NCI-H748 (cell line): ENCODE results near the gene SKAP1.
A peak's percentile ranks its signal among the peaks of the same experiment; 100 is the strongest.

Experiments
- DNase-seq: peaks from one replicate; lab custom pipeline; 2025; ENCODE audit not compliant: unreplicated experiment; lab: John Stamatoyannopoulos, UW

Gene SKAP1

DNA sequence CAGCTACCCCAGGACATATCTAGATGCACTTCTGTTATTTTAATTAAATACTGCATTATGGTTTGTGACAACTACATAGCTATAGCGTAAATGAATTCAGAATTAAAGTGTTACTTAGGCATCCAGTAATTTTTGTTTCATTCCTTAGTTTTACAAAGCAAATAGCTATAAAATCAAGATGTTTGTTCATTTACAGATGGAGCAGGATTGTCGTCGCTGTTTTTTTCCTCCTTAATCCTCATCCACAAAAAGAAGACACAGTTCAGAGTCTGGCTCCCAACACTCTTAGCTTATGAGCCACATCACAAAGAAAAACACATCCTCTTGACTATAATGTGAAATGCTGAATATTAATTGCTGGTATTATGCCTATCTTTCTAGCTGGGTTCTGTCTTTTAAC, 278.8 kb downstream of the SKAP1 start:
- no peak for DNase-seq

DNA sequence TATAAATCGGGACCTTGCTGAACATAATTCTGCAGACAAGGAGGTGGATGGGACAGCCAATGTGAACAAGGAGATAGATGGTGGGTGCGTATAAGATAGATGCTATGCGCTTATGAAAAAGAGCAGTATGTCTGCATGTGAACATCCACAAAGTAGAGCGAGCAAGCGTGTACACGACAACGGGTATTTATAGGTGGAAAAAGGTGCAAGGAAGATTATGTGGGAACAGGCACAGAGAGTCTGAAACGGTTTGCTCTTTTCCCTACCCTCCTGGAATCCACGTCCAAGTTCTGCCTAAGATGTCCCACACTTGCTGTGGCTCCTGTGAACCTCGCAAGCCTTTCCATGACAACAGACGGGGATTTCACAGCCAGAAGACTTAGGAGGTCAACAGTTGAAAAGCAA, 279.4 kb downstream of the SKAP1 start:
- no peak for DNase-seq

DNA sequence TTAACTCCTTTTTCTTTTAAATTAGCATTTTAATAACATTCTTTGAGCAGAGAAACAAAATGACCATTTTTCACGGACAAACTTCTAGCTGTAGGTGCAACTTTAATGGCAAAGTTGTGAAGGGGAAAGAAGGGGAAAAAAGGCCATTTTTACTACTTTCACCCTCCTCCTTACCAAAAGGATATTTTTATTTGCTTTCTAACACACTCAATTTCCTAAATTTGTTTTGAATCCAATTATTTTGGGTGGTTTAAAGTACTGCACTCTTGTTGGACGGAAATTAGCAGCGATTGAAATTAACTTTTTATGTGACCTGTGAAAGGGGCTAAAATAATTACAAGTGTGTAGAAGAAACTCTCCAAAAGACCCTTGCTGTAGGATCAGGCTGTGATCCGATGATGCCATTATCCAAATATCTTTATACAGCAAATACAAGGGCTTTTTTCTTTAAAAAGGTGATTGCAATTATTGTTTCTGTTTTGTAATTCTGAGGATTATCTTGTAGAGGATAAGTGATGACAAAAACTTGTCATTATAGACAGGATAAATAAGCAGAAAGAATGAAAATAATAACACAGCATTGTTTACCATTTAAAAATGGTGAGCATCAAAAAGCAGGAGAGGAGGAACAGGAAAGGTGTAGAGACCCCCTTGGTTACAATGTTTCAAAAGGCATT, 280.1 kb downstream of the SKAP1 start:
- DNase-seq, result peak; percentile 46

DNA sequence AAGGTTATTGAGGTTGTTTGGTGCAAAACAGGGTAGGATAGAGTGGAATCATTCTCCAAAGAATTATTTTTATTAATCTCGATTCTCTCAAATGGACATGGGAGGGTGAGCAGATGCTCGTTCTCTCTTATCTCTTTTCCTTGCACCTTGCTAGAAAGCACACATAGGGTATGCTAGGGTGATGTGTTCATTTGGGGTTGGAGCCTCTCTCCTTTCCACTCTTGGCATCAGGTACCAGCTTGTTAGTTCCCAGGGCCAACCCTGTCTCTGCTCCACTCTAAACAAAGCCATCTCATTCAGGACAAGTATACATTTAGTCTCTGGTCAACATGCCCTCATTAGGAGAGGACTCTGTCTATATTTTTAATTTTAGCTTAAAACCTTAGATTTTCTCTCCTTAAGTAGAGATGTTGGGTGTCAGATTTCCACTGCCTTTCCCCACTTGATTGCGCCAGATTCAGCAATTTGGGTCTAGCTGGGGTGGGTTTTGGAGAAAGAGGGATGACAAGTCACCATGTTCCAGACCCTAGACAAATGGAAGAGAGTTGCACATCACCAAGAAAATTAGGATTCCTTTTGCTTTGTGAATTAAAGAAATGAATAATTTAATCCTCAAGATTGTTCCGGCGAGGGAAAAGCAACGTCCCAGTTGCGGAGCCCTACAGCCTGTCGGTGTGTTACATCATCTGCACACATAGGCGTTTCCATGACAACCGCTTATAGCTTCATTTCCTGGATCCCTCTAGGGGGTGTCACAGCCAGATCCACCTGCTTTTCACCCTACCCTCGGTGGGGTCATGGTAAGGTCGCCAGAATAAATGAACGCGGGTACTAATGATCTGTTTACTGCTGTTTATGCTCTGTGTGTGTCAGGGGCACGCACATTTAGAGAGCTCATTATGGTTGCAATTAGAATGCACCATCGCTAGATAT, 280.9 kb downstream of the SKAP1 start:
- peak; percentile 96 for DNase-seq

DNA sequence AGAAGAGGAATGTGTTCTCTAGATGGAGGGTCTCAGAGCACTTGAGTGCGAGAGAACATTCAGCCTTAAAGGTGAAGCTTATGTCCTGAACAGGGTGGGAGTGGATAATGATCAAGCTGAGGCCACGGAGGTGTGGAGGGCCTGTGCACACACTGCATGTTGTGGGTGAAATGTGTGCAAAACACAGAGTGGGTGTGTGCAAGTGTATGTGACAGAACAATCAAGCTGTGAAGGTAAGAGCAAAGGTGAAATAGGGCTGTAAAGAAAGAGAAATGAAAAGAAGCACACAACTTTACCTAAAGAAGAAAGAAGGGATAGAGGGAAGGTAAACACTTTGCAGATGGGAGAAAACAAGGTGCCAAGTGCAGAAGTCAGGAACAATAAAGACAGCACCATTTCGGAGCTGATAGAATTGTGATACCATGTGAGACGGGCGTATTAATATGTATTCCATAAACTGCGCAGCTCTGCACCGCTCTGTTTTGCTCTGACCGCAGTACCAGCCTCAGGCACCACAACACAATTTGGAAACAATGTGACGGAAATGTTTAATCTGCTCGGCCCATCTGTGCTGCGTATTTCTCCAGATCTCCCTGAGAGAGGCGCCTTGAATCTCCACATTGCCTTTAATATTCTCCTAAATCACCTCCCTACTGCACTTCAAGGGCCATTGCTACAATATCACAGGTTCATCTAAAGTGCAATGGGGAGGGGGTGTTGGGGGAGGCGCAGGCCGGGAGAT, 281.8 kb downstream of the SKAP1 start:
- no peak for DNase-seq

DNA sequence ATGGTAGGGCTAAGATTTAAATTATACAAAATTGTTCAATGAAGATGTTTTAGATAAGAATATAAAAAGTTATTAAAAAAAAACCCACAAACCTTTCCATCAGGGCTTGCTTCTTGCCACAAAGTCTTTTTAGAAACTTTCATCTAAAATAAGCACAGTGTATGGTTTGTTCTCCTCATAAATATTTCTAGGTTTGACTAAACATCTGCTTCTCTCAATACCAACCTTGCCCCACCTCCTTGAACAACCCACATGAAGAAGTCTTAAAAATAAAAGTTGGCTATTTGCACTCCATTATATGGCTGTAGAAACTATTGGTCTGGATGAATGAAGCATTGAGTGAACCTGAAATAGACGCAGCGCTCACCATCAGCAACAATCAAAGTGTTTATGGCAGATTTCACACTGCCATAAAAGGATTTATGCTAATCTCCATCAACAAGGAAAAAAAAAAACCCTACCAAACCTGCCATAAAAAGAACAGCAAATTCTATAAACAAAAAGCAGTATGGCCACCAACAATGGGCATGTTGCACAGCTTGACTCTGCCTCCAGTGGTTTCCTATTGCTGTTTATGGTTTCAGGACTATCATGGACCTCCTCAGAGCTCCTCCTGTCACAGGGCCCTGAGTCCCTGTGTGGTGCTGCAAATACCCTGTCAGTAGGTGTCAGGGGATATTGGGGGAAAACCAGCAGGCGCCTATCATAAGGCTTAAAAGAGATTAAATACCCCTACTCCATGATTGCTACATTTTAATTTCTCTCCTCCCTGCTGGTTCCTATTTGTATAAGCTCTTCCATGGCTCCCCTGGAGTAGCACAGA, 284.8 kb downstream of the SKAP1 start:
- DNase-seq, result no peak

DNA sequence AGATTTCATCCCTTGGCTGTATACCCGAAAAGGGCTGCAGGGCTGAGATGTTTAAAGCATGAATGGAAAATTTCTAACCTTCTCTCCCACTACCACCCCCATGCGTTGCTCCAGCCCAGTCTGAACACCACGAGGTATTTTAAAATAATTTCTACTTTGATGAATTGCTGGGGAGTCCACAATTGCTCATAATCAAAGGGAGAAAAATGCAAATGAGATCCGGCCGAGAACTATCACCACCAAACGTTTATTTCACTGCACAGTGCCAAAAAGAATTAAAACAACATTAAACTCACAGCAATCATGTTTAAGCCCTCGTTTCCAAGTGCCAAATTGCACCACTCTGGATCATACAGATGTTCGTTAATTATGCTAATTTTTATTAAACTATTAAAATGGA, 285.8 kb downstream of the SKAP1 start:
- DNase-seq, result no peak

DNA sequence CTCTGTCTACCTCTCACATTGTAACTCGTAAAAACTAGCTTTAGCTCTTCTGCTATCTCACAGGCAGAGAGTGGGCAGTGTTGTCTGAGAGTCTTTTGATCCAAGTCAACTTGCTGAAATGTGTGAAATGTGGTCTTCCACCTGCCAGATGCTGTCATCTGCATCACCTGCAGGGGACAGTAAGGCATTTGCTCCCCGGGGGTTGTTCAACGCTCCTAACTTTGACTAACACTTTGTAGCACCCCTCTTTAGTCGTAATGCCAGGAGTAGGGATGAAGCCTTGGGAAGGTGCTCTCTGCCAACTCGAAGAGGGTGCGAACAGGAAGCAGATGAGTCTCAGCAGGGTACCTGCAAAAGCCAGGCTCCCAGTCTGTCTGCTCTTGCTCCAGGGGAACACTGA, 286.4 kb downstream of the SKAP1 start:
- no peak for DNase-seq

DNA sequence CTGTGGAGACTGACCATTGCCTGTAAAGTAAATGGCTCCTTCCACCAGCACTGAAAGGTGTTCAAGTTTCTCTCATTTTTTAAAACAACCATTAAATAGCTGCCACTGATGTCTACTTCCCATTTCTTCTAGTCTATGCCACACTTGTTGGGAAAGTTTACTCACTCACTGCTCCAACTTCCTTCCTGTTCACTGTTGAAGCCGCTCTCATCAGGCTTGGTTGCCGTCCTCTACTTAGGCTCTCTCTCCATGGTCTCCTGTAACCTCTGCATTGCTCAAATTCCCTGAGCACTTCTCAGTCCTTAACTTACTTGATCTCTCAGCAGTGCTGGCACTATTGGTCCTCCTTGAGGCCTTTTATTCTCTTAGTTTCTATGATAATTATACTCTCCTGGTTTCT, 290.1 kb downstream of the SKAP1 start:
- no peak for DNase-seq

DNA sequence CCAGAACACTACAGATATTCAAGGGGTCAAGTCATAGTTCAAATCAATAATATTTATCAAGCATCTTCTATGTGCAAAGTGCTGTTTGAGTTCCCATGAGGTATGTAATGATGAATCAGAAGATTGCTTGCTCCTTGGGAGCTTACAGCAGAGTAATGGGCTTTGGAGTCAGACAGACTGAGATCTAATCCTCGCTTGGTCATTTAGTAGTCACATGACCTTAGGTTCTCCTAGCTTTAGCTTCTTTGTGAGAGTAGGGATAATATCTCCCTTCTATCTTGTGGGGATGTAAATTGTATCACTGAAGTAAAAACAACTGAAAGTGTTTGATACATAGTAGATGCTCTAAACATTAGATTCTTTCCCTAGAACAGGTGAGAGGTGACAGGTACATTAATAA, 292.4 kb downstream of the SKAP1 start:
- no peak for DNase-seq

DNA sequence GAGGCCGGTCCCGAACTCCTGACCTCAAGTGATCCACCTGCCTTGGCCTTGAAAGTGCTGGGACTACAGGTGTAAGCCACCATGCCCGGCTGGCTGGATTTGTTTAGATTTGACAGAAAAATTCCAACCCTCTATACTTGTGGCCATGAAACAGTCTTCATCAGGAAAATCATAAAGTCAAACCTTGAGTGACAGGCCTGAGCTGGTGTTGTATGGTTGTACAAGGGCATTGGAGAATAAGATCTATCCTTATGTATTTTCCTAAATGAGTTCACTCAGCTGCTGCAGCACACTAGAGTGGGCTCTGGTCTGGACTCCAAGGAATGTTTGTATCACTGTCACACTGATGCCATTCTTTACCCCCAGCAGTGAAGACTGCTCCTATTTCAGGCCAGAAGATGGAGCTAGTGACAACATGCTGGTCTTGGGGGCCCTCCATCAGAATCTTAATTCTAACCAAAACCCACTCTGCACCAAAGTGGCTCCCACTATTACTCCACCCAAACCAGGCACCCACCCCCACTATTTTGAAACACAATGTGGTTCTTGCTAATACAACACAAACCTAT, 295.0 kb downstream of the SKAP1 start:
- DNase-seq, result peak; percentile 24

DNA sequence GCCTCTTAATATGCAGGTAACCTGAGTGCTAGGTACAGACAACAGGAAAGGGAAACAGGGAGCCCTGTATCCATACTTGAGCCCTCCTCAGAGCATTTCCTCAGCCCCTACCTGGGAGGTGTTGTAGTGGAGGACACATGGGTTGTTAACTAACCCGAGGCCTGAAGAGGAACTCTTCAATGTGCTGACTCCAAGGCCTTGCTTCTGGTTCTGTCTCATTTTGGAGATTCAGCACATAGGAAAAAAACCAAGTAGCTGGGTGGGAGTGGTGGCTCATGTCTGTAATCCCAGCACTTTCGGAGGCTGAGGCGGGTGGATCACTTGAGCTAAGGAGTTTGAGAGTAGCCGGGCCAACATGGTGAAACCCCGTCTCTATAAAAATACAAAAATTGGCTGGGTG, 297.6 kb downstream of the SKAP1 start:
- no peak for DNase-seq

DNA sequence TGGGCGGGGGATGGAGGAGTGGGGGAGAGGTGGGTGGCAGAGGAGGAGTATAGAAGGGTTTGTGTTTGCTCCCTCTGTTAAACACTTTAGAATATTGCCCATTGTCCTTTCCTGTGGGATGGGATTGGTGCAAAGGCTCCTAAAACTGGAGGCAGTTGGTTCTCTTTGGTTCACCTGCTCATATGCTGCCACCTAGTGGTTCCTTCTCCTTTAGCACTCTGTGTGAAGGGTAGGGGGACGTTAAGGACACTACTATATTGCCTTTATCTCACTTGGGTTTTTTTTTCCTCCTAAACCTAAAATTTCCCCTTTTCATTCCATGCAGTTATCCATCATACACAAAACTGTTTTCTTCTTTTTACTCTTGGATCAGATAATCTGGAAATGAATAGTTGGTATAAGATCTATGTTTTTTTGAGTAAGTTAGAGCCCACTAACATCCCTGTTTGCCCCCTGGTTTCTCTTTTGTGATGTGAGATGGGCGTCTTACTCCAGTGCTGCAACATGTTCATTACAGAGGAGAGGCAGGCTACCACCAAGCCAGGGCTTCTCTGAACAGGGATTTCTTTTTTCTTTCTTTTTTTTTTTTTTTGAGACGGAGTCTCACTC, 298.7 kb downstream of the SKAP1 start:
- peak; percentile 81 for DNase-seq

DNA sequence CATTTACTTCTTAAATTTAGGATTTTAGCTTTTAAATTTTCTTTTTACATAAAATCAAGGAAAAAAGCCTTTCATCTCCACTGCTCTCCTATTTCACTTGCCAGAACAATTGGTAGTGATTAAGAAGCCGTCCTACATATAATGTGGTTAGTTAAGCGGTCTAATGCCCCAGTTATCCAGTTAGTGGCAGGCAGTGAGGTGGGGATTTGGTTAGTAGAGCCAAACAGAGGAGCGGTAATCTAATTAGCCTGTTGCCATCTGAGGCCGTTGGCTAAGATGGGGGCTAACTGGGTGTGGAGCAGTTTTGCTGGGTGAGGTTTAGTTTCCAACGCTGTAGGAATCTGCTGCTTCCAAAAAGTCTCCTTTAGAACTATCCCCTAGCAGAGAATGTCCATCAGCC, 300.0 kb downstream of the SKAP1 start:
- DNase-seq, result no peak

DNA sequence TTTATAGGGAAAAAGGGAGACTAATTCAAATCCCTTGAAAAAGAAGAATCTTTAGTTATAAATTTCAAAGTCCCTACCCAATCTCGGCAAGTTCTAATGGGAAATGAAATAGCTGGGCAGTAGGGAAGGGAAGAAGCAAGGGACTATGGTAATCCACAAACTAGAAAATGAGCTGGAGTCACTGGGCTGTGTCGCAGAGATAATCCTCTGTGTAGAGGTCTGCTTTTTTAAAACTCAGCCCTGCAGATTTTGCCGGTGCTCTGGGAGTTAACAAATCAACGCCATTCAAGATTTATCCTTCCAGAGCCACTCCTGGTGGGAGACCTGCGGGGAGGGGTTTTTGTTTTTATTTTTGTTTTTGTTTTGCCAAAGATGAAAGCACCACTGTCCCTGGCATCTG, 301.6 kb downstream of the SKAP1 start:
- no peak for DNase-seq

DNA sequence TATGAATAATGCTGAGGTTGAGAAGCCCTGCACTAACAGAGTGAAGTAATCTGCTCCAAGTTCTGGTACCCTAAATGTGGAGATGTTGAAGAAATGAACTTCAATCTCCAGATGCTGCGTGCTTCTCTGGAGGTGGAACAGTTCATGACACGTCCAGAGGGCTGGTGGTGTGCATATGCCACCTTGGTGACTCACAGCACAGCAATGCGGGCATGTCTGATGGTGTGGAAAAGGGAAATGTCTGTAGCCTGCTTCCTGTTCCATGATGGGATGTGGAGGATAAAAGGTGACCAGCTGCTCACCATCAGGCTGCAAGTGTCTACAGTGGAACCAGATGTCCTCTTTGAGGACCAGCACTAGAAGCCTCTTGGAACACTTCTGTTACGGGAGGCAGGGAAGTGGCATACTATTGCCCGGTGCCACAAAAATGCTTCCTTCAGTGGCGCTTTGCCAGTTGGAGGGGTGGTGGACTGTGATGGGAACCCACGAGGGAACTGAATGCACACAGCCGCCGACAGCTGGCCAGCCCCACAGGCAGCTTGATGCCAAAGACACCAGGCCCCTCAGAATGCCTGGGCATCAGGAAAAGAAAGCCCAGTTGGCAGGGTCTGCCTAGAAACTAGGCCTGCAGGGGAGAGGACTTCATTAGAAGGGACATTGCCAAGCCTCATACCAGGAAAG, 302.5 kb downstream of the SKAP1 start:
- DNase-seq, result no peak

DNA sequence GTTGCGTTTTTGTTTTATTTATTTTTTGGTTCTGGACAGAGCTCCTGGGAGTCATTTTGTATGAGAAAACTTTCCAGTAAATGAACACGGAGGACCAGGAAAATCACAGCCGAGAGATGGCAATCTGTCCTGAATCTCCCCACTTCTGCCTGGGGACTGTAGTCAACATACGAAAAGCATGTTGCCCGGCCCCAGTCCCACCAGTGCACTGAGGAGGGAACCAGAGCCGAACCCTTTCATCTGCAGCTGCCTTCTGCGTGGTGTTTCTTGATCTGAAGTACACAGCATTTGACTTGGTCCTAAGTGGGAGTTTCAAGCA, 303.5 kb downstream of the SKAP1 start:
- no peak for DNase-seq

DNA sequence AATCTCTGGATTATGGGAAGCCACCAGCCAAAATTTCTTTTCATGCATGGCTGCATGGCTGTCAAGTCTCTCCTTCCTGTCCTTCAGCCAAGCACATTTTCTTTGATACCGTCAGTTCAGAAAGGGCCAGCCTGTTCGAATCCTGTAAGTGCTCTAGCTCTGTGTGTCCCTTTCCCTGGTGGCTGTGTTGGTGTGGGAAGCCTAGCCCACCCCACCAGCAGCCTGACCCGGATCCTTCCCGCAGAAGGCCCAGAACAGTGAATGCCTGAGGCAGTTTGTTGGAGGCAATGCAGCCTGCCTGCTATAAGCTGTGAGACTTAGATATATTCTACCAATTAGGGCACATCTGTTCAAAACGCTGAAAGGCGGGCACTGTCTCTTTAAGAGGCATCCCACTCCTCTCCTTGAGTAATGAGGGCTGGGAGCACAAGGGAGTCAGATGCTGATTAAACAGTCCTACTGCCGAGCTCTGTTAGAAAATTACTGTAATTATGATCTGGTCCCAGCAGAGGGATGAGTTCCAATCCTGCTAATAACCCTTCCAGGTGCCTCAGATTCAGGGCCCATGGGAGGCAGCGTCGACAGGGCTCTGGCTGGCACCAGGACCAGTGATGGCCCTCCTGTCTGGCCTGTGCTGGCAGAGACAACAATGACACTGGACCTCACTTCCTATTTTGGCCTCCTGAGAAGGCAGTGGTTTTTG, 304.0 kb downstream of the SKAP1 start:
- no peak for DNase-seq

DNA sequence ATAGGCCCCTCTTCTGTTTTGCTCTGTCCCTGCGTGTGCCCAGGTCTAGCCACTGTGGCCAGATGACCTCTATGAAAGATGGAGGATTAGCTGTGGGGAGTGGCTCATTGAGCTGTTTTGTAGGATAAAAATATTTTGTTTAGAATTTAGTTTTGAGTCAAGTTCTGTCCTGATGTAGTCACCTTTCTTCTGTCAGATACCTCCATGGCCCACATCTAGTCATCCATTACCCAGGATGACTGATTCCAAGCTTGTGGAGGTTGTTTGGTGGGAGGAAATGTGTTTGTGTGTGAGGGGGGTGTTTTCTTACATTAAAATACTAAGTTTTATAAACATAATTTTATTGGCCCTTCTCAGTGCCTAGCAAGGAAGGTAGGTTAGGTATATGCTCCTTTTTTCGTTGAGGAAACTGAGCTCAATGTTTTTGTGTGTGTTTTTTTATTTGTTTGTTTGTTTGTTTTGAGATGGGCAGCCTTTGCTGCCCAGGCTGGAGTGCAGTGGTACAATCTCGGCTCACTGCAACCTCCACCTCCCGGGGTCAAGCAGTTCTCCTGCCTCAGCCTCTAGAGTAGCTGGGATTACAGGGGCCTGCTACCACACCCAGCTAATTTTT, 306.1 kb downstream of the SKAP1 start:
- DNase-seq, result no peak
